ENCODE data around the gene HOXD4. TPM values are rescaled to one million over a fixed set of nuclear protein-coding genes. Genes with fewer than 3 reads are reported as not detected.

HOXD4 gene
- total RNA-seq, 1 donor from 2014 or later, result 2.3 TPM

DNA sequence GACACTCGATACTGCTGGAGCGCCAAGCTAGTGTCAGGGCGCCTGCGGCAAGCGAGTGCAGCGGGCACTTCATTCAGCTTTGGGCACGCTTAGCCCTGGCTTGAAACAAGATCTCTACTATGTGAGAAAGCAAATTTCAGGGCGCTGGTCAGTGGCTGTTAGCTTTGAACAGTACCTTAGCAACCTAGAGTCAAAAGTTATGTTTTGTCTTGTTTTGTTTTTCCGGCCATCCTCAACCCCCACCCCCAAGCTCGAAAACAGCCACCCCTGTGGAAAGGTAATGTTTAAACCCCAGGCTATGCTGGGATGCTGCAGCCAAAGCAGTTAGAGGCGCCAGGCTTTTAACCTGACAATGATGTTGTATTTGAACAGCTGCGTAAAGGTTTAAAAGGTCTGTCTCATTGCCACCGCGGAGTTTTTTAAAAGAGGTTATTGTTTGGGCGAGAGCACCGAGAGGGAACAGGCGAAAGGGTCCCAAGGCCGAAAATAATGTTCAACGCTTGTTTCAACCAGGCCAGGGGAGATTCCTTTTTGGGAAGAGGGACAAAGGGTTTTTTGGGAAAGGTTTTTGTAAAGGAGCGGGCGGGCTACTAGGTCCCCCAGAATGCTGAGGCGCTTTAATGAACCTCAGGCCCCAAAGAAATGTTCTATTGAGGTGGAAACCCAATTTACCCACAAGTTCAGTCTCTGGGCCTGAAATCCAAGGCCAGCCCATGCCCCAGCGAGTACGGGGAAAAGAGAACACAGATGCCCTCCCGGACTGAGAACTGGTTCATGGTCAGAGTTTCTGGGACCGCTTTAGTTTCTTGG lies 37.0 kb upstream of the HOXD4 start:
- peak in 1 of 2 donors; percentile 32 for DNase-seq (ENCODE audit: low read depth in 2 of 2)

DNA sequence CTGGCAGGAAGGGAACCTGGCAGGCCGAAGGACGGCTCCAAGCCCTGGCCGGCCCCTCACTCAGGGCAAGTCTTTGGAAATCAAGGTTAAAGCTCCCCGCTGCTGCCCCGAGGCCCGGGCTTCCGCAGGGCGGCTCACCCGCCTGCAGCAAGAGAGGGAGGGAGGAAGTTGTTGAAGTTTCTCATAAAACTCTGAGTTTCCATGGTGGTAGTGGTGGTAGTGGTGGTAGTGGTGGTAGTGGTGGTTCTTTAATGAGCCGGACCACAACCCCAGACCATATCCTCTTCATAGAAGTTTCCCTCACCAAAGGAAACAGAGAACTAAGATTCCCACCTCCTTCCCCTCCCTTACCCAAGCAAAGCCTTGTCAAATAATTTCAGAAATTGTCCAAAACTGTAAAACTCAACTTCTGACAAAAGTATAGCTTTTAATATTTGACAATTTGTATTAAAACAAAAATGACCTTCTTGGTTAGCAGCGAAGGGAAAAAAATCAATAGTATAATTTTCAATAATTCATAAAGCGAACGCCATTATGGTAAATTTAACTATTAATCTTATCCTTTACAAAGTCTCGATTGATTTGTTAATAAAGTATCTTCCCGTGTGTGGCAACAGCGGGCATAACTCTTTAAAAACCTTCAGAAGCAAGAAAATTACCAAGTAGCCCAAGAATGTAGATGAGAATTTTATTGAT lies 36.3 kb upstream of the HOXD4 start:
- no peak for DNase-seq (ENCODE audit: low read depth in 2 of 2)

DNA sequence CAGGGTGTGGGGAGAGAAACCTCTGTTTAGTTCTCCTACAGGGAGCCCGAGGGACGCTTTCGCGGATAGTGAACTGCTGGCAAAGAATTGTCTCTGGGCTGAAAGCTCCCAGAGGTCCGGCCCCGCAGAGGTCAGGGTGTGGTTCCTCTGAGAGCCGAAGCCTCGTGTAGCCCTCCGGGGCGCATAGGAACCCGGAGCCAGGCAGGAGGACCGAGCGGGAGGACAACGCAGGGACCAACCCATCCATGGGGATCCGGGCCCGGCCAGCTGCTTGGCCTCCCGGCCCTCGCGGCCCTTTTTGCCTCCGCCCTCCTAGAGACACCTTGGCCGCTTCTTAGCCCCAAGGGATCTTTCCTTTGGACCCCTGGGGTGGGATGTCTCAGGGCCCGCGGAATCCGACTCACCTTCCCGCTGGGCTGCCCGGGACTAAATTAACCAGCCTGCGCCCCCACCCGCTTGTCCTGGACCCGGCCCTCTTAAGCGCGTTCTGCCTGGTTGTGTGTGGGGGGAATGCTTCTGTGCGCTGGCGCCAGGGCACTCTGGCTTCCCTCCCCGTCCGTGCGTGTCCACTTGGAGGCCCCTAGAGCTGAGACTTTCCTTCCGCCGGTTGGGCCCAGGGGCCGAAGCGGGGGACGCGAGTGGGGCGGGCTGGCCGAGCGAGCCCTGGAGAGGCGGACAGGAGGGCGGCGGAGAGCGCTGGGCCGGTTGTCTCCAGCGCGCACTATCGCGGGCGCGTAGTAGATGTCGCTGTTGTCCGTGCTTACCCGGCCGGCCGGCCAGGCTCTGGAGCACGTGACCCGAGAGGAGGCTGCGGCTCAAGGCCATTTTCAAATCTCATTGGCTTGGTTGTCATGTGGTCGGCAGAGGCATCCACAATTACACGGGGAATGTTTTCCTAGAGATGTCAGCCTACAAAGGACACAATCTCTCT lies 35.2 kb upstream of the HOXD4 start, which contains the start of gene HOXD10:
TSS of gene HOXD10 (plus strand) at position 896 of the 931 bp plus-strand sequence. CDS start 56 bp downstream, outside the sequence.
- DNase-seq (ENCODE audit: low read depth in 2 of 2), result peak; percentile 93 to 98

DNA sequence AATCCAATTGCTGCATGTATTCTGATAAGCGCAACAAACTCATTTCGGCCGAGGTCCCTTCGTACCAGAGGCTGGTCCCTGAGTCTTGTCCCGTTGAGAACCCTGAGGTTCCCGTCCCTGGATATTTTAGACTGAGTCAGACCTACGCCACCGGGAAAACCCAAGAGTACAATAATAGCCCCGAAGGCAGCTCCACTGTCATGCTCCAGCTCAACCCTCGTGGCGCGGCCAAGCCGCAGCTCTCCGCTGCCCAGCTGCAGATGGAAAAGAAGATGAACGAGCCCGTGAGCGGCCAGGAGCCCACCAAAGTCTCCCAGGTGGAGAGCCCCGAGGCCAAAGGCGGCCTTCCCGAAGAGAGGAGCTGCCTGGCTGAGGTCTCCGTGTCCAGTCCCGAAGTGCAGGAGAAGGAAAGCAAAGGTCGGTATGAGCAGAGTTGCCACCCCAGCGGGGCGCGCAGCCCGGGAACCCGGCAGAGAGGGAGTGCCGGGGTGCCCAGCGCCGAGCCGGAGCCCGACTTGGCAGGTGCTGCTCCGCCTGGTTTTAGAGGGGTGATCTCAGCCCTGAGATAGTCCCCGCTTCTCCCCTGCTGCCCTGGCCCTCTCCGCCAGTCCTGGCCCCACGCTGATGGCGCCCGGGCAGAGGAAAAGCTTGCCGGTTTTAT lies 34.1 kb upstream of the HOXD4 start:
- peak in 1 of 2 donors; percentile 68 for DNase-seq (ENCODE audit: low read depth in 2 of 2)

DNA sequence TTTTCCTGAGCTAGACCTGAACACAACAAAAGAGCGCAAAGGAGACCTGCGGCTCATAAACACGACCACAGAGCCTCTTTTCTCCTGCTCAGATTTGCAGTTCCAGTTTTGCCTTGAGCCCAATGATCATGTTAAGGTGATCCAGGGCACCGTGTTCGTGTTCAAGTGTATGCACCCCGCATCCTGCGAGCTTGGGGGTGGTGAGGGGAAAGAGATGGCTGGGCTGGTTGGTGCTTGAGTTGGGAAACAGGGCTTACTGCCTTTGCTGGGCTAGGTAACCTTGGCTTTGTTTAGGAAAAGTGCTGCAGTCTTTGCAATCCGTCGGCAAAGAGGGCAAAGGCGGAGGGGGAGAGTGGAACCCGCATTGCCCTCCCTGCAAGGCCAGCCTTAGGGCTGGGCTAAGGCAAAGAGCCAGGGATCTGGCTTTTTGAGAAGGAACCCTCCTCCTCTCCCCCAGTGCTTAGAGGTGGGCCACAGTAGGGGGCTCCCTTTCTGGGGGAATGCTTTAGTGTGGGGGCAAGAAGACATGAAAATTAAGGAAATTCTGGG lies 33.5 kb upstream of the HOXD4 start:
- peak in 1 of 2 donors; percentile 29 for DNase-seq (ENCODE audit: low read depth in 2 of 2)

- DNase-seq (ENCODE audit: low read depth in 2 of 2), result peak in 1 of 2 donors; percentile 88
These were observed 32.6 kb upstream of the HOXD4 start for GRCh38 chr2:176118601-176119339.

GRCh38 chr2:176120364-176121189 lies 30.8 kb upstream of the HOXD4 start:
- DNase-seq (ENCODE audit: low read depth in 2 of 2), result peak in 1 of 2 donors; percentile 50

- DNase-seq (ENCODE audit: low read depth in 2 of 2), result peak in 1 of 2 donors; percentile 47
These were observed 29.9 kb upstream of the HOXD4 start for GRCh38 chr2:176121190-176122051.

DNA sequence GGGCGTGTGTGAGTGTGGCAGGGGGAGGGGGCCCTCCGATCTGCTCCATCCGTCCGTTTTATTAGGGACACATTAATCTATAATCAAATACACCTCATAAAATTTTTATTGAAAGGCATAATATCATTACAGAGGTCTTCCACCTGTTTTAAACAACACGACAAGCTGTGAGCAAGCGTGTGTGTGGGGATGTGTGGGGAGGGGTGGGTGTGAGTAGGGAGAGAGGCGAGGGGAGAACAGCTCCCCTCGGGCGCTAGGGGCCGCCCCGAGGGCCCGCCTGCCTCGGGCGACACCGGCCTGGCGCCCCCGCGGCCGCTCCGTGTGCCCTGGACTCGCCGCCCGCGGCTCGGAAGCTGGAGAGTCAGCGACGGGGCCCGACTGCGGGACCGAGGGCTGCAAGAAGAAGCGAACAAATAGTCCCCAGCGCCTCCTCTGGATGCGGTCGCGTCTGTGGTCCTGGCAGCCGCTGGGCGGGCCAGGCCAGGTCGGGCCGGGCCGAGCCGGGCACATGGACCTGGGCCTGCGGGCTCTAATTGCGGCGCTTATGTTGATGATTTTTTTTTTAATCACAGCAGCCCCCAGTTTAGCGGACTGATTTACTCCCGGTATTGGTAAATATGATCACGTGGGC lies 29.2 kb upstream of the HOXD4 start:
- peak in 1 of 2 donors; percentile 95 for DNase-seq (ENCODE audit: low read depth in 2 of 2)

DNA sequence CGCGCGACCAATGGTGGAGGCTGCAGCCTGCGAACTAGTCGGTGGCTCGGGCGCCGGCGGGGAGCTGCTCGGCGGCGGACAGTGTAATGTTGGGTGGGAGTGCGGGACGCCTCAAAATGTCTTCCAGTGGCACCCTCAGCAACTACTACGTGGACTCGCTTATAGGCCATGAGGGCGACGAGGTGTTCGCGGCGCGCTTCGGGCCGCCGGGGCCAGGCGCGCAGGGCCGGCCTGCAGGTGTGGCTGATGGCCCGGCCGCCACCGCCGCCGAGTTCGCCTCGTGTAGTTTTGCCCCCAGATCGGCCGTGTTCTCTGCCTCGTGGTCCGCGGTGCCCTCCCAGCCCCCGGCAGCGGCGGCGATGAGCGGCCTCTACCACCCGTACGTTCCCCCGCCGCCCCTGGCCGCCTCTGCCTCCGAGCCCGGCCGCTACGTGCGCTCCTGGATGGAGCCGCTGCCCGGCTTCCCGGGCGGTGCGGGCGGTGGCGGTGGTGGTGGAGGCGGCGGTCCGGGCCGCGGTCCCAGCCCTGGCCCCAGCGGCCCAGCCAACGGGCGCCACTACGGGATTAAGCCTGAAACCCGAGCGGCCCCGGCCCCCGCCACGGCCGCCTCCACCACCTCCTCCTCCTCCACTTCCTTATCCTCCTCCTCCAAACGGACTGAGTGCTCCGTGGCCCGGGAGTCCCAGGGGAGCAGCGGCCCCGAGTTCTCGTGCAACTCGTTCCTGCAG lies 28.5 kb upstream of the HOXD4 start, which contains the start of gene HOXD9:
TSS of gene HOXD9 (plus strand) at position 37 of the 728 bp plus-strand sequence. CDS start at position 87, 50 bp downstream.
- DNase-seq (ENCODE audit: low read depth in 2 of 2), result peak in 1 of 2 donors; percentile 60

DNA sequence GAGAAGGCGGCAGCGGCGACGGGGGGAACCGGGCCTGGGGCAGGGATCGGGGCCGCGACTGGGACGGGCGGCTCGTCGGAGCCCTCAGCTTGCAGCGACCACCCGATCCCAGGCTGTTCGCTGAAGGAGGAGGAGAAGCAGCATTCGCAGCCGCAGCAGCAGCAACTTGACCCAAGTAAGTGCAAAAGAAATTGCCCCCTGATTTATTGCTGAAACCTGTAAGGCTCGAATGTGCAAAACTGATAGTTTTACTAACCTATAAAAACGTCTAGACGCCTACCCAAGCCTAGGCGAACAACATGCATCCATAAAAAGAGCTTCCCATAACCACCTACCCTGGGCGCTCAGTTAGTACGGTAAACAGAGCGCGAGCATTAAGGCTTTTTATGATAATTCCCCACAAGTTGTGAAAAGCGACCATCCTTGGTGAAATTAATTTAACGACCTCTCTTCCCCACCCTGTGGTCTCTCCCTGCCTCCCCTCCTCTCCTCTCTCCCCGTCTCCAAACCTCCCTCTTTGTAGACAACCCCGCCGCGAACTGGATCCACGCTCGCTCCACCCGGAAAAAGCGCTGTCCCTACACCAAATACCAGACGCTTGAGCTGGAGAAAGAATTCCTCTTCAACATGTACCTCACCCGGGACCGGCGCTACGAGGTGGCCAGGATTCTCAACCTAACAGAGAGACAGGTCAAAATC lies 27.8 kb upstream of the HOXD4 start:
- peak in 1 of 2 donors; percentile 55 for DNase-seq (ENCODE audit: low read depth in 2 of 2)

DNA sequence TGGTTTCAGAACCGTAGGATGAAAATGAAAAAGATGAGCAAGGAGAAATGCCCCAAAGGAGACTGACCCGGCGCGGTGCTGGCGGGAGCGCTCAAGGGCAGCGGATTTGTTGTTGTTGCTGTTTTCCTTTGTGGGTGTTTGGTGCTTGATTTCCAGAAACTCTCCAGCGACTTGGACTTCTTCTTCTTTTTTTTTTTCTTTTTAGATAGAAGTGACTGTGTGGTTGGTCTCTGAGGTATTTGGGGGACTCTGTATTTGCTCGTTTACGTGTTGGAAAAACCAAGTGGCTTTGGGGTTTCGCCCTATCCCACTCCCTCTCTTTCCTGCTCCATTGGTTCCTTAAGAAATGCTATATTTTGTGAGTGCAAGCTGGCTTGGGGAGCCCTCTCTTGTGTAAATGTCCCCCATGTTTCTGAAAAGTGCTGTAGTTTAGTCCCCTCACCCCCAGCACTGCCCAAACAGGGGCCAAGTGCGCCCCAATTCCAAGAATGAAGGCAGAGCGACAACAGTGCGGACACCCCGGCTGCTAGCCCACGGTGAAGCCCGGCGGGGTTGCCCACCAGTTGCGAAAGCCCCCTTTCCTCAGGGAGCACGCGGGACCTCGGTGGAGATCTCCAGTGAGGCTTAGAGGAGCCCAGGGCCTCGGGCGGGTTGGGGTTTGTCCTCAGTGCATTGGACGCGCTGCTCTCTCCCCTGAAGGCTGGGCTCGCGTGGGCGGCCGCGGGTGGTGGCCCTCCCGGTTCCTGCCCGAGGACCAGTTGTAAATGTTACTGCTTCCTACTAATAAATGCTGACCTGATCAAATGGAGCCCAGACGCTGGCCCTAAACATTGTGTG lies 27.0 kb upstream of the HOXD4 start:
- peak in 1 of 2 donors; percentile 50 for DNase-seq (ENCODE audit: low read depth in 2 of 2)

DNA sequence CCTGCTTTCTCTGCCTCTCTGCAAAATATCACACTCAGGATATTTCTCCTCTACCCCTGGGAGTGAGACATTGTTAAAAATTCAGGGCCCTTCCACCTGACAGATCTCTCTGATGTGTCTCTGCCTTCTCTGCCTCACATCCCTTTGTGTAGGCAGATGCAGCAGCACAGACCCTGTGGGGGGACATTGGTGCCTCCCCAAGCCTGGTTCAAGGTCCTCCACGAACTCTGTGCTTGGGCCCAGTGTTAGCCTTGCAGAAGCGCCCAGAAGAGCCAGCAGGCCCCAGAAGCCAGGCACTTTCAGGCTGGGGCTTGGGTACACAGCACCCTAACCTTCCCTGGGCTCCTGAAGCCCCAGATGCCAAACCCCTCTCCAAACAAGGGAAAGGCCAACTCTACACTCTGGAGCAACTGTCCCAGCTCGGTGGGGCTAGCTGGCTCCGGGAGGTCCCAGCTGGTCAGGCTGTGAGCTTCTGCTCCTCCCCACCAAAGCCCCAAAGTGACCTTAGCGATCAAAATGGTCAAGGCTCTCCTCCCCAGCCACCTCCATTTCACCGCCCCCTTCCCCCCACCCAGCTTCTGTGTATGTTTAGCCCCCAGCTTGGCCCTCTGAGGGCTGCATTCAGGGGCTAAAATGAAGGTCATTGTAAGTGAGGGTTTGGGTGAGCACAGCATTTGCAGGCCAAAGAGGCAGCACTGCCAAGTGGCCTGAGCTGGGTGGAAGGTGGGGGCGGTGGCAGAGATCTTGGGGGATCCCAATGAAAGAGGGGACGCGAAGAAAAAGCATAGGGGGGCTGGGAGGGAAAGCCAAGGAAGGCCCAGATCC lies 26.2 kb upstream of the HOXD4 start:
- DNase-seq (ENCODE audit: low read depth in 2 of 2), result peak in 1 of 2 donors; percentile 33

GRCh38 chr2:176125772-176126054 lies 25.6 kb upstream of the HOXD4 start:
- DNase-seq (ENCODE audit: low read depth in 2 of 2), result peak in 1 of 2 donors; percentile 72

All from dermis microvascular lymphatic vessel endothelial cell (primary cell).